Brain microvascular endothelial cell (primary cell): ENCODE results near the gene CLDN18.

ENCODE experiments used
- DNase-seq: peaks from one replicate; pipeline ENCODE4 v3.0.0-alpha.2; 2020
- H3K27ac ChIP-seq: fragments of 250-450 bp; sonication (Bioruptor Pico); 2 replicates; pipeline ENCODE4 v1.5.1; 2020; ENCODE audit warnings: mild to moderate bottlenecking, moderate library complexity
- H3K27me3 ChIP-seq: fragments of 250-450 bp; sonication (Bioruptor Pico); replicated peaks from 2 replicates; pipeline ENCODE4 v1.5.1; 2020; ENCODE audit warnings: mild to moderate bottlenecking
- H3K36me3 ChIP-seq: fragments of 250-450 bp; sonication (Bioruptor Pico); replicated peaks from 2 replicates; pipeline ENCODE4 v1.5.1; 2020; ENCODE audit warnings: mild to moderate bottlenecking
- H3K4me3 ChIP-seq: 2 replicates; pipeline ENCODE4 v1.5.1; 2011; ENCODE audit warnings: low read depth, mild to moderate bottlenecking, control low read depth, low read length, moderate library complexity
- in situ Hi-C: cut with HindIII; loops from 2 replicates; pipeline ENCODE4 v1.10.0; 2017; ENCODE audit warnings: low sequenced_read_pairs, low pct_ligation_motif_present
- TF ChIP-seq, protein P1 (sequence below): IDR thresholded peaks from 2 replicates; pipeline ENCODE4 v1.5.1; 2011; ENCODE audit warnings: low read depth, mild to moderate bottlenecking, moderate library complexity, low read length, control low read depth, inconsistent platforms; ENCODE audit errors: missing control alignments

Gene CLDN18

DNA sequence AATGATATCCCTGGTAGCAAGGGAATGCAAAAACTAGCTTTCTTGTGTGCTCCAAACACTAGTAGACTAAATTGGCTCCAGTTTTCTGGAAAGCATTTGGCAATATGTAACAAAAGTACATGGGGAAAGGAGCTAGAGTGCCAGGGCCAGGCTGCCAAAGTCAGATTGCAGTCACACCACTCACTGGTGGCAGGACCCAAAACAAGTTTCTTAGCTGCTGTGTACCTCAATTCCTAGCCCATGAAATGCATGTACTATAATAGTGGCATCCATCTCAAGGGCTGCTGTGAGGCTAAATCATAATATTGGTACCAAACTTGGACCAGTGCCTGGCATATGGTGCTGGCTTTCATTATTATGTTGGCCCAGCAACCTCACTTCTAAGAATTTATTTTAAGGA, 49.3 kb downstream of the CLDN18 start:
- peaks cover 18% of the 10 kb centered on the region for H3K36me3 ChIP-seq
- no peak for DNase-seq
- TF ChIP-seq, protein P1, sequence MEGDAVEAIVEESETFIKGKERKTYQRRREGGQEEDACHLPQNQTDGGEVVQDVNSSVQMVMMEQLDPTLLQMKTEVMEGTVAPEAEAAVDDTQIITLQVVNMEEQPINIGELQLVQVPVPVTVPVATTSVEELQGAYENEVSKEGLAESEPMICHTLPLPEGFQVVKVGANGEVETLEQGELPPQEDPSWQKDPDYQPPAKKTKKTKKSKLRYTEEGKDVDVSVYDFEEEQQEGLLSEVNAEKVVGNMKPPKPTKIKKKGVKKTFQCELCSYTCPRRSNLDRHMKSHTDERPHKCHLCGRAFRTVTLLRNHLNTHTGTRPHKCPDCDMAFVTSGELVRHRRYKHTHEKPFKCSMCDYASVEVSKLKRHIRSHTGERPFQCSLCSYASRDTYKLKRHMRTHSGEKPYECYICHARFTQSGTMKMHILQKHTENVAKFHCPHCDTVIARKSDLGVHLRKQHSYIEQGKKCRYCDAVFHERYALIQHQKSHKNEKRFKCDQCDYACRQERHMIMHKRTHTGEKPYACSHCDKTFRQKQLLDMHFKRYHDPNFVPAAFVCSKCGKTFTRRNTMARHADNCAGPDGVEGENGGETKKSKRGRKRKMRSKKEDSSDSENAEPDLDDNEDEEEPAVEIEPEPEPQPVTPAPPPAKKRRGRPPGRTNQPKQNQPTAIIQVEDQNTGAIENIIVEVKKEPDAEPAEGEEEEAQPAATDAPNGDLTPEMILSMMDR: no peak
- no peaks in the 10 kb centered on the region for H3K27me3 ChIP-seq
- in situ Hi-C loops: no loop called here
- no peak overlapping the region for H3K4me3 ChIP-seq
- no peak overlapping the region for H3K27ac ChIP-seq

DNA sequence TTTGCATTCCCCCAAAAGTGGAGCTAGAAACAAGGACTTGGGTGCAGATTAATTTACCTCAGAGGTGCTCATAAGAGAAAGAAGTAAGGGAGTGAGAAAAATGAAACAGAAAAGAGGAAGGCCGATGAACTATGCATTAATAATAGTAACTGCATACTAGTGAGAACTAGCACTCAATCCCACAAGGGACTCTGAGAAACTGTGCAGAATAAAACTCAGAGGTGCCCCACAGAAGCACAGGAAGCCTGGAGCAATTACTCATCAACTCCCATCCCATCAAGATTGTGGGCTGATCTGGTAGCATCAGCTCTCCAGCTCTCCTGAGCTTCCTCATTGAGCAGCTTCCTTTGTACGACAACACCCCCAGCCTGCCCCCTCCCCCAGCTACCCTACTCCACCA, 50.8 kb downstream of the CLDN18 start:
- no peak overlapping the region for H3K27ac ChIP-seq
- TF ChIP-seq, protein P1: no peak
- in situ Hi-C loops: no loop called here

DNA sequence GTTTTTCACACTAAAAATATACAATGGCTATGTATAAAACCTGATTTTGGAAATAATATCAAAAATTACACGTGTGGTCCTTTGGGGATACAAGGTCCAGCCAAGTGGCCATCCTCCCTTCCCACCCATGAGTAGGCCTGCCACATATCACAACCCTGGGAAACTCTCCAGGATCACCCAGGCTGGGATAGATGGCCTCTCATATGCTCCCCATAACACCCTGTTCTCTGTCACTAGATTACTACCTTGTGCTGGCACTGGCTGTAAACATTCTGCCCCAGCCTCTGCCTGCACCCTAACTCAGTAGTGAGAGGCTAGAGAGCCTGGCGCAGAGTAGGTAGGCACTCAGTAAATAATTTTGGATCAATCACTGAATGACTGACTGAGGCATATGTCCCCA, 52.1 kb downstream of the CLDN18 start:
- TF ChIP-seq, protein P1: no peak
- H3K4me3 ChIP-seq: no peak overlapping the region
- DNase-seq: no peak
- H3K36me3 ChIP-seq: peaks cover 38% of the 10 kb centered on the region
- in situ Hi-C loops: no loop called here
- H3K27me3 ChIP-seq: no peaks in the 10 kb centered on the region
- no peak overlapping the region for H3K27ac ChIP-seq

More for the DNA sequence above, 50.8 kb downstream of the CLDN18 start:
- Histone ChIP-seq H3K27me3 (no peaks in the 10 kb centered on the region), H3K4me3 (no peak overlapping the region), H3K36me3 (peaks cover 30% of the 10 kb centered on the region)
- DNase-seq: peak; percentile 23

DNA sequence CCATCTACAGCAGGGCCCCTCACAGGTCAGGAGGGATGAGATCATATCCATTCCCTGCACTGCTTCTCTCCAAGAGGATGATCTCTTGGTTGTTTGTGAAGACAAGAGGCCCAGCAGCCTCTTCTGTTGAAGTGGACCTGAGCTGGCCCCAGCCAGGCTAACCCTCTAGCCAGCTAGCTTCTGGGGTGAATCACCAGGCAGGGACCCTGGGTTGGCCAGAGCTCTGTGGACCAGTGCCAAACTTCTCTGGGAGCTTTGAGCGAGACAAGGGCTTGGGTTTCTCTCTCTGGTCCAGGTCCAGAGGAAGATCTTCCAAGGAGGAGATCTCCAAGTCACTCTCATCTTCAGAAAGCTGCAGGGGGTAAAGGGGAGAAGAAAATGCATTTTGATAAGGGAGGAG, 52.7 kb downstream of the CLDN18 start:
- no peak overlapping the region for H3K27ac ChIP-seq

DNA sequence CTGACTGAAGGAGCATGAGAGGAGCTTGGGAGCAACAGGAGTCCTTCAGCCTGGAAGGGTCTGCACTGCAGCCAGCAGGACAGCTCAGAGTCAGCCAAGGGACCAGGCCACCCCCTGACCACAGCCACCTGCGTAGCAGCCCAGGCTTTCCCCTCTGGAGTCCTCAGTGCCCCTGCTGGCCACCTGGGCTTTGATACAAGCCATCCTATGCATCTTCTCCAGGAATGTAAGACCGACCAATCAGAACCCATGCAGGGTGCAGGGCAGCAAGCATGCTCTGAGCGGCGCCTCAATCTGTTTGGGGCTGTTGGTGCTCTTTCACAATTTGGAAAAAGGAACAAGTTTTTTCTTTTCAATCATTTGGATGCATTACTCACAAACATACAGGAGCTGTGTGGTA, 53.5 kb downstream of the CLDN18 start:
- Histone ChIP-seq H3K36me3 (peaks cover 50% of the 10 kb centered on the region), H3K27ac (no peak overlapping the region), H3K27me3 (no peaks in the 10 kb centered on the region), H3K4me3 (no peak overlapping the region)
- in situ Hi-C loops: no loop called here
- TF ChIP-seq, protein P1: no peak
- DNase-seq: no peak

More for the DNA sequence above, 52.7 kb downstream of the CLDN18 start:
- in situ Hi-C loops: no loop called here
- peak; percentile 55 for DNase-seq
- no peaks in the 10 kb centered on the region for H3K27me3 ChIP-seq
- H3K36me3 ChIP-seq: peaks cover 42% of the 10 kb centered on the region
- H3K4me3 ChIP-seq: no peak overlapping the region
- TF ChIP-seq, protein P1: no peak

DNA sequence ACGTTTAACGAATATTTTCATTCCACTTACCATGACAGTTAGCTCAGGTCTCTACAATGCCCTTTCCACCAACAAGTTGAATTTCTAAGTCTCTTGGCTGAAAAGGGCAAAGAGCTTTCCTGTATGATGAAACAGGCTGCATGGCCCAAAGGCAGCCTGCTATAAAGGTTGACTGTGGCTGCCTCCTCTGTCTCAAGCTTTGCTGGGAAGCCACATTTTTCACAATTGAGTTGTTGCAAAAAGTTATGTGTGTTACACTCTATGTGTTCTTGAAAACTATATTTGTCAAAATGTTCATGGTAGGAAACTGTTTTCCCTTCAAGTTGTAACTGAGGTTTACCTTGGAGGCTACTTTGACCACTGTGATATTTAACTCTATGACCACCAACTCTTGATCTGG, 56.0 kb downstream of the CLDN18 start:
- Histone ChIP-seq H3K27ac (no peak overlapping the region), H3K27me3 (no peaks in the 10 kb centered on the region), H3K4me3 (no peak overlapping the region), H3K36me3 (peaks cover 52% of the 10 kb centered on the region)
- no peak for DNase-seq
- in situ Hi-C loops: no loop called here
- TF ChIP-seq, protein P1: no peak
